A549 (cell line): ENCODE data around the gene TMEM238. TPM values are rescaled to one million over a fixed set of nuclear protein-coding genes. Genes with fewer than 3 reads are reported as not detected.
"Not testable (repeated sequence)": the region's sequence is repeated elsewhere in the genome, so short reads cannot be mapped to it uniquely, and the experiment has no call there.

Experiments used
- ATAC-seq, 2 experiments: fragments of 200-7000 bp in 1 of 2; fragments of >200 bp in 1 of 2; cut with Nextera tagmentation in 1 of 2; cut with Tn5 transposase in 1 of 2; 3 replicates each; pipeline versions ENCODE4 v1.8.0 to v1.9.1; 2018 to 2020; ENCODE audit warnings: mild to moderate bottlenecking in 1 of 2, moderate library complexity in 1 of 2
- CTCF ChIA-PET: fragments of 300-600 bp; sonication (Branson Sonifier 250); formaldehyde crosslinking; extraction: SDS; loops from one replicate; lab custom pipeline; 2021; ENCODE audit warnings: antibody characterized with exemption, inconsistent platforms; lab: Yijun Ruan, JAX
- POLR2A ChIA-PET: fragments of 350-600 bp; formaldehyde crosslinking; extraction: SDS; loops from one replicate; lab custom pipeline; 2021; ENCODE audit warnings: antibody characterized with exemption, inconsistent platforms; lab: Yijun Ruan, JAX
- DNase-seq, 2 experiments: peaks; one replicate each; pipeline versions ENCODE4 v3.0.0 to v3.0.0-alpha.2; 2011 to 2016; ENCODE audit warnings: low read depth in 1 of 2, low spot score in 1 of 2
- FAIRE-seq: peaks from 2 replicates; lab custom pipeline; 2011; peaks lifted over from hg19 to GRCh38; lab: Jason Lieb, UNC
- H3K27ac ChIP-seq, 2 experiments: fragments of >200 bp; sonication (Bioruptor Twin); formaldehyde crosslinking; 3 replicates each; pipeline ENCODE4 v1.5.1; 2016 to 2017
- H3K4me1 ChIP-seq: fragments of >200 bp; sonication (Bioruptor Twin); formaldehyde crosslinking; 3 replicates; pipeline ENCODE4 v1.6.1; 2016
- H3K4me2 ChIP-seq: fragments of >200 bp; sonication (Bioruptor Twin); formaldehyde crosslinking; 3 replicates; pipeline ENCODE4 v1.6.1; 2016
- H3K4me3 ChIP-seq: fragments of >200 bp; sonication (Bioruptor Twin); formaldehyde crosslinking; 3 replicates; pipeline ENCODE4 v1.5.1; 2016
- H3K9me3 ChIP-seq: fragments of >200 bp; sonication (Bioruptor Twin); formaldehyde crosslinking; 3 replicates; pipeline ENCODE4 v1.6.1; 2016
- FOSL2 ChIP-seq, 2 experiments: fragments of 450-650 bp in 1 of 2; fragments of >200 bp in 1 of 2; sonication (Bioruptor Twin) in 1 of 2; formaldehyde crosslinking; IDR thresholded peaks; 2 replicates each; pipeline versions ENCODE4 v1.5.0 to v1.6.1; 2016 to 2020; ENCODE audit warnings: mild to moderate bottlenecking in 1 of 2, moderate library complexity in 1 of 2
- GATA3 ChIP-seq: IDR thresholded peaks from 2 replicates; pipeline ENCODE4 v1.6.1; 2012; ENCODE audit warnings: borderline replicate concordance
- HDAC2 ChIP-seq: fragments of 200-600 bp; sonication (generic); IDR thresholded peaks from 2 replicates; pipeline ENCODE4 v1.6.1; 2016
- HEYL ChIP-seq: fragments of 250-450 bp; sonication (Bioruptor Pico); IDR thresholded peaks from 2 replicates; pipeline ENCODE4 v1.8.0; 2021; ENCODE audit warnings: mild to moderate bottlenecking, moderate library complexity
- HOXA7 ChIP-seq: fragments of 250-450 bp; sonication (Bioruptor Pico); IDR thresholded peaks from 2 replicates; pipeline ENCODE4 v1.5.0; 2020; ENCODE audit warnings: mild to moderate bottlenecking, moderate library complexity
- HOXB13 ChIP-seq: fragments of 250-450 bp; sonication (Bioruptor Pico); IDR thresholded peaks from 2 replicates; pipeline ENCODE4 v1.5.0; 2020; ENCODE audit warnings: low read depth, mild to moderate bottlenecking, moderate library complexity
- JUN ChIP-seq, 2 experiments: fragments of >200 bp; sonication (Bioruptor Twin); formaldehyde crosslinking; IDR thresholded peaks; 2 replicates in 1 of 2; 3 replicates in 1 of 2; pipeline ENCODE4 v1.6.1; 2016 to 2017
- JUNB ChIP-seq: fragments of >200 bp; sonication (Bioruptor Twin); formaldehyde crosslinking; IDR thresholded peaks from 2 replicates; pipeline ENCODE4 v1.6.1; 2016
- KDM1A ChIP-seq: fragments of 200-600 bp; sonication (generic); IDR thresholded peaks from 2 replicates; pipeline ENCODE4 v1.6.1; 2016; ENCODE audit warnings: low read depth, mild to moderate bottlenecking
- MYC ChIP-seq: IDR thresholded peaks from 2 replicates; pipeline ENCODE4 v1.6.1; 2012; ENCODE audit warnings: mild to moderate bottlenecking, inconsistent platforms, low read length, improper control_type of control experiment, borderline replicate concordance
- NPAS2 ChIP-seq: fragments of 250-450 bp; sonication (Bioruptor Pico); IDR thresholded peaks from 2 replicates; pipeline ENCODE4 v1.8.0; 2022; ENCODE audit warnings: mild to moderate bottlenecking, moderate library complexity, borderline replicate concordance
- NR3C1 ChIP-seq: fragments of >200 bp; sonication (Bioruptor Twin); formaldehyde crosslinking; IDR thresholded peaks from 3 replicates; pipeline ENCODE4 v1.6.1; 2017
- POLR2AphosphoS2 ChIP-seq: conservative IDR thresholded peaks from 2 replicates; pipeline ENCODE4 v1.6.1; 2012; ENCODE audit warnings: low read length, improper control_type of control experiment, inconsistent platforms
- RFX5 ChIP-seq: fragments of 450-650 bp; IDR thresholded peaks from 2 replicates; pipeline ENCODE4 v1.7.1; 2014; ENCODE audit warnings: antibody characterized with exemption, mild to moderate bottlenecking, moderate library complexity
- ZC3H11A ChIP-seq: fragments of 450-650 bp; IDR thresholded peaks from 2 replicates; pipeline ENCODE4 v1.6.1; 2014; ENCODE audit warnings: antibody characterized with exemption, mild to moderate bottlenecking
- ZFP36 ChIP-seq: fragments of 450-650 bp; IDR thresholded peaks from 2 replicates; pipeline ENCODE4 v1.6.1; 2014; ENCODE audit warnings: borderline replicate concordance; ENCODE audit not compliant: partially characterized antibody
- WGBS: methylation state at CpG from one replicate; pipeline ENCODE4 v1.1.6; 2017; ENCODE audit errors: missing lambda C conversion rate; 5-methylcytosine and 5-hydroxymethylcytosine counted together
- polyA plus RNA-seq, 4 experiments: library from polyadenylated mRNA; depleted of rRNA in 3 of 4; stranded (reverse); fragments of >200 nt; fragmentation: RNase III in 1 of 4; extraction: RNeasy Plus Mini Kit Qiagen cat#74134 plus additional on column Dnase treatment in 1 of 4; gene quantifications; 2 replicates in 3 of 4; 3 replicates in 1 of 4; pipeline ENCODE4 v1.2.3, GENCODE V29; 2011 to 2017
- TF ChIP-seq, protein P1 (sequence below): fragments of 450-650 bp; IDR thresholded peaks from 2 replicates; pipeline ENCODE4 v1.6.1; 2014; ENCODE audit warnings: antibody characterized with exemption
- TF ChIP-seq, protein P2 (sequence below): fragments of 150-350 bp; IDR thresholded peaks from 2 replicates; pipeline ENCODE4 v1.6.1; 2014; ENCODE audit warnings: low read depth, mild to moderate bottlenecking, low read length

Gene TMEM238
- polyA plus RNA-seq, 2 of the 4 experiments (the other 2 are of a cell fraction) = 0.70 to 2.5 TPM

DNA sequence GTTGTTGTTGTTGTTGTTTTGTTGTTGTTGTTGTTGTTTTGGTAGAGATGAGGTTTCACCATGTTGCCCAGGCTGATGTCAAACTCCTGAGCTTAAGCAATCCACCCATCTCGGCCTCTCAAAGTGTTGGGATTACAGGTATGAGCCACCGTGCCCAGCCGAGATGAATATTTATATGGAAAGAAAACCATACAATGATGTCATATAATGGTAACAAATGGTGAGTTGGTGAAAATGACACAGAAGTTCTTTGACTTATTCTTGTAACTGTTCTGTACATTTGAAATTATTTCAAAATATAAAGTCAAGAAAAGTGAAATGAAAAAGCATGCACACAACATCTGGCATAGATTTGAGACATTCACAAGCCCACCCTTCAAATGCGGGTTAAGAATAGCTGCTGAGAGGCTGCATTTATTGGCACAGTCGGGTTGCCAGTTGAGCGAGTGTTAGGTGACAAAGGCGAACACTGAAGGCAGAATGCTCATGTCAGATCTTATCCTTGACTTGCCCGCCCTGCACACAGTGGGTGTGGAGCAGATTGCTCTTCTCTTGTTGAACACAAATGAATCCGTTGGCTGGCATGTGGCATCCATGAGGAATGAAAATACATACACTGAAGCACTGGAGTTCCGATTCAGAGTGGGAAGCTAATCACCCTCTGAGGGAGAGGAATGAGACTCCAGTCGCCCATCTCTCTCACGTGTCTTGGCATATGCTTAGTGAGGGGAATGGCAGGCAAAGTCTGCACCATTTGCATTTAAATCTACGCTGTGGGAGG lies 39.3 kb upstream of the TMEM238 start:
- Histone ChIP-seq H3K4me2 (no peak overlapping the region), H3K4me1 (peaks cover 2% of the 10 kb centered on the region; the same call in 1 of the 3 replicates), H3K4me3 (no peak overlapping the region), H3K9me3 (no peaks in the 10 kb centered on the region), H3K27ac (no peak overlapping the region)
- 37% methylated on average over 13 of the region's 13 CpGs for WGBS
- ChIA-PET POLR2A (no interaction called here), CTCF (interaction anchor here (1.1 to 2.6 kb wide), 6 partner anchors 9 to 282 kb away, joined by 4 to 8 read pairs (median 5); no protein-coding TSS in a partner anchor)
- DNase-seq = no peak
- ATAC-seq = no peak
- TF ChIP-seq ZC3H11A (no peak), FOSL2 (IDR thresholded peaks at IDR 0.05) (no peak), FOSL2 (CRISPR knock-in tag; IDR thresholded peaks at IDR 0.05) (no peak), NR3C1 (no peak), NPAS2 (no peak), HOXB13 (CRISPR knock-in tag) (no peak), ZFP36 (no peak), GATA3 (no peak), HDAC2 (no peak), POLR2AphosphoS2 (no peak), KDM1A (no peak), JUN (IDR thresholded peaks at IDR 0.05) (no peak)
- peak; percentile 63 for FAIRE-seq

DNA sequence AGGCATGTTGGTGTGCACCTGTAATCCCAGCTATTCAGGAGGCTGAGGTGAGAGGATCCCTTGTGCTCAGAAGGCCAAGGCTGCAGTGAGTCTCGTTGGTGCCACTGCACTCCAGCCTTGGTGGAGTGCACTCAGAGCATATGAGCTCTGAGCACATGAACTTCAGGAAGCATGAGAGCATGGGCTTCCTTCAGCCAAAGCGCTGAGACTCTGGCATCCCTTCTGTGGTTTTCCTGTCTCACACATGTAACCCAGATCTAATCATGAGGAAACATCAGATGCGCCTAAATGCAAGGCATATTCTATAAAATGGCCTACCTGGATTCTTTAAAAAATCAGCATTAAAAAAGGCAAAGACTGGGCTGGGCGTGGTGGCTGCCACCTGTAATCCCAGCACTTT lies 37.2 kb upstream of the TMEM238 start:
- H3K4me2 ChIP-seq, POLR2A ChIA-PET, ATAC-seq, H3K4me1 ChIP-seq, FAIRE-seq, H3K27ac ChIP-seq, H3K4me3 ChIP-seq, DNase-seq, H3K9me3 ChIP-seq: not testable (repeated sequence)
- CTCF ChIA-PET = interaction anchor here (0.7 to 1.8 kb wide), 6 partner anchors 15 to 376 kb away, joined by 3 to 8 read pairs (median 4); no protein-coding TSS in a partner anchor
- WGBS = 48% methylated on average over 4 of the region's 4 CpGs

DNA sequence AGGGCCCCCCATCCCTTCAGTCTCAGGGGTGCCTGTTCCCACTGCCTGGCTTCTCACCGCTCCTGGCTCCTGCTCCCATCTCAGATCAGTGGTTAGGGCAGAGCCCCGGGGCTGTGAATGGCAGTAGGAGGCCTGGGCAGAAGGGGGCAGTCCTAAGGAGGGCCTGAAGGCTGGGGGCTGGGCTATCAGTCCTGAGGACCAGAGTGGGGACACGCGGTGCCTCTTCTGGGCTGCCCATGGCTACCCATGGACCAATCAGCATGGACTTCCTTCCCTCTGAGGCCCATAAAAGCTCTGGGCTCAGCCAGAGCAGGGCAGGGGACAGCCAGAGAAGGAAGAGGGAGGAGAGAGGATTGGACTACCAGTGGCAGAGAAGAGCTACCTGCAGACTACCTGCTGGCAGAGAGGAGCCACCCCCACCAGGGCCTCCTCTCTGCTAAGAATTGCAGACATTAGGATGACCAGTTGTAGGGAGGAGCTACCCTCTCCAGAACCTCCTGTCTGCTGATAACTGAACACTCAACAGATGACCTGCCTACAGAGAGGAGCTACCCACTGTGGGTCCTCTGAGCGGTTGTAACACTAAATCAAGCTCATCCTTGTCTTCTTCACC lies 35.6 kb upstream of the TMEM238 start:
- ChIA-PET POLR2A (interaction anchor here (0.7 to 2.0 kb wide), 3 partner anchors 12 to 19 kb away, joined by 3 to 18 read pairs (median 4); partner anchors contain the start of gene UBE2S), CTCF (interaction anchor here (0.9 to 5.7 kb wide), 23 partner anchors 9 to 331 kb away, joined by 3 to 107 read pairs (median 10); partner anchors contain the start of genes SHISA7 and UBE2S)
- FAIRE-seq (no peak), DNase-seq (no peak), ATAC-seq (peak; percentile 28 to 29; a peak in 3 of 6 replicates)
- Histone ChIP-seq H3K27ac (no peak overlapping the region), H3K4me1 (peaks cover 8% of the 10 kb centered on the region; the same call in 1 of the 3 replicates), H3K4me3 (no peak overlapping the region), H3K4me2 (no peak overlapping the region), H3K9me3 (no peaks in the 10 kb centered on the region)
- no peak for TF ChIP-seq ZC3H11A
- WGBS = 36% methylated on average over 5 of the region's 5 CpGs

DNA sequence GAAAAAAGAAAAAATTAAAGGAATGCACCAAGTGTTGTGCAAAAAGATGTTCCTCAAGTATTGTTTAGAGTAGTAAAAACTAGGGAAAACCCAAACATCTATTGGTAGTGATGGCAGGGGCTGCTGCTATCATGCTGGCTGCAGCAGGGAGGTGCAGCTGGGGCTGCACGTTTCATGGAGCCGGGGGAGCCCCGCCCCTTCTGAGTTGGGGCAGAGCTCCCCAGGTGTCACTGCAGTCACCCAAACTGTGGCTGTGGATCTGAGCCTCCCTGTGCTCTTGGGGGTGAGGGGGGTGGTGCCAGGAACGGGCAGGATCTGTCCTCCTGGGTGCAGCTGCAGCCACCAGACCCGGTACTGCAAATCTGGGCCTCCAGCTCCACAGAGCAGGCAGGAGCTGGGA lies 35.0 kb upstream of the TMEM238 start:
- POLR2A ChIA-PET = interaction anchor here (0.7 to 2.0 kb wide), 3 partner anchors 12 to 334 kb away, joined by 4 to 18 read pairs (median 4); partner anchors contain the start of gene UBE2S
- 39% methylated on average over 5 of the region's 5 CpGs for WGBS
- no peak overlapping the region for H3K27ac ChIP-seq
- no peaks in the 10 kb centered on the region for H3K9me3 ChIP-seq
- CTCF ChIA-PET = interaction anchor here (0.7 to 5.7 kb wide), 58 partner anchors 9 to 336 kb away, joined by 3 to 107 read pairs (median 7); partner anchors contain the start of genes DNAAF3, HSPBP1, PPP1R12C and SHISA7
- H3K4me1 ChIP-seq = peaks cover 8% of the 10 kb centered on the region; the same call in 1 of the 3 replicates
- DNase-seq (no peak), ATAC-seq (peak in 1 of 2 experiments; percentile 13; a peak in 1 of 6 replicates), FAIRE-seq (no peak)
- no peak overlapping the region for H3K4me2 ChIP-seq
- H3K4me3 ChIP-seq = no peak overlapping the region
- no peak for TF ChIP-seq HOXA7 (CRISPR knock-in tag)
- TF ChIP-seq MYC = no peak
- TF ChIP-seq, protein P1, sequence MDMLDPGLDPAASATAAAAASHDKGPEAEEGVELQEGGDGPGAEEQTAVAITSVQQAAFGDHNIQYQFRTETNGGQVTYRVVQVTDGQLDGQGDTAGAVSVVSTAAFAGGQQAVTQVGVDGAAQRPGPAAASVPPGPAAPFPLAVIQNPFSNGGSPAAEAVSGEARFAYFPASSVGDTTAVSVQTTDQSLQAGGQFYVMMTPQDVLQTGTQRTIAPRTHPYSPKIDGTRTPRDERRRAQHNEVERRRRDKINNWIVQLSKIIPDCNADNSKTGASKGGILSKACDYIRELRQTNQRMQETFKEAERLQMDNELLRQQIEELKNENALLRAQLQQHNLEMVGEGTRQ = no peak
- no peak for TF ChIP-seq RFX5
- TF ChIP-seq HEYL (CRISPR knock-in tag) = no peak
- TF ChIP-seq, protein P2, sequence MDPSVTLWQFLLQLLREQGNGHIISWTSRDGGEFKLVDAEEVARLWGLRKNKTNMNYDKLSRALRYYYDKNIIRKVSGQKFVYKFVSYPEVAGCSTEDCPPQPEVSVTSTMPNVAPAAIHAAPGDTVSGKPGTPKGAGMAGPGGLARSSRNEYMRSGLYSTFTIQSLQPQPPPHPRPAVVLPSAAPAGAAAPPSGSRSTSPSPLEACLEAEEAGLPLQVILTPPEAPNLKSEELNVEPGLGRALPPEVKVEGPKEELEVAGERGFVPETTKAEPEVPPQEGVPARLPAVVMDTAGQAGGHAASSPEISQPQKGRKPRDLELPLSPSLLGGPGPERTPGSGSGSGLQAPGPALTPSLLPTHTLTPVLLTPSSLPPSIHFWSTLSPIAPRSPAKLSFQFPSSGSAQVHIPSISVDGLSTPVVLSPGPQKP = no peak
- TF ChIP-seq JUNB = no peak
